HG03575 (cell line): ENCODE results near the gene ZCCHC7.

ENCODE experiments used
- ATAC-seq: cut with Tn5 transposase; IDR thresholded peaks from one replicate; pipeline ENCODE4 v1.9.1; 2021; ENCODE audit not compliant: unreplicated experiment, insufficient number of reproducible peaks, low FRiP score; ENCODE audit errors: extremely low read depth

ZCCHC7 gene

DNA sequence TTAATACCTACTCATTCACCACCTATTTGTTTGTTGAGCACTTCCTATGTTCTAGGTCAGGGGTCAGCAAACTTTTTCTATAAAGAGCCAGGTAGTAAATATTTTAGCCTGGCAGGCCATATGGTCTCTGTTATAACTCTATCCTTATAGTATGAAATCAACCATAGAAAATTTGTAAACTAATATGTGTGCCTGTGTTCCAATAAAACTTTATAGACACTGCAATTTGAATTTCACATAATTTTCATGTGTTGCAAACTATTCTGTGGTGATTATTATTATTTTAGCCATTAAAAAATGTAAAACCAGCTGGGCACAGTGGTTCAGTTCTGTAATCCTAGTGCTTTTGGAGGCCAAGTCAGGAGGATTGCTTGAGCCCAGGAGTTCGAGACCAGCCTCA is 223.3 kb downstream of the ZCCHC7 start:
- ATAC-seq, result no peak

DNA sequence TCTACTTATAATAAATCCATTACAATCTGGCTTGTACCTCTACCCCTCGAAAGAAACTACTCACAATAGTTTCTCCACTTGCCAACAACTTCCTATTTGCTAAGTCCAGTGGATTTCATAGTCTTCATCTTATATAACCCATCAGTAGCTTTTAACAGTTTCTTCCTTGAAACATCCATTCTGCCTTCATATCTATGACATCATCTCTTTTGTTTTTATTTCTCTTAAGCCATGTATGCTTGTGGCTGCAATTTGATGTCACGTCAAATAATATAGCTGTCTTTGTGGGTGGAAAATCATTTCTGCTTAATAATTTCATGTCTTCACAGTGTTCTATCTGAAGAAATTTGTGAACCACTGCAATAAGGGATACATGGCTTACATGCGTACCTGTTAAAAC is 224.7 kb downstream of the ZCCHC7 start:
- no peak for ATAC-seq

DNA sequence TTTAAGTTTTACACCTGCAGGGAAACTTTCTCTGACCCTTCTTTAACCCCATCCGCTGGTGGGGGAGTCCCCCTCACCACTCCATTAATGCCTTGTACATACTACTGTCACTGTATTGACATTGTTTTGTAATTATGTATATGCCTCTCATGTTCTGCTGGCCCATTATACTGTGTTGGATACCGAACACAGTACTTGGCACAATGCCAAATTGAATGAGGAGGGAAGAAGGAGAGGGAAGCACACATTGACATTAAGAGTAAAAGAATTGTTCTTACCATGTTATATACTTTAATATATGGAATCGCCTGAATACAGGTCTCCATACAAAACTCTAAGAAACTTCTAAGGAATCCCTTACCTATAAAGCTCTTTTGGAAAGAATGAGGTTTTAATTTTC is 228.5 kb downstream of the ZCCHC7 start:
- no peak for ATAC-seq

DNA sequence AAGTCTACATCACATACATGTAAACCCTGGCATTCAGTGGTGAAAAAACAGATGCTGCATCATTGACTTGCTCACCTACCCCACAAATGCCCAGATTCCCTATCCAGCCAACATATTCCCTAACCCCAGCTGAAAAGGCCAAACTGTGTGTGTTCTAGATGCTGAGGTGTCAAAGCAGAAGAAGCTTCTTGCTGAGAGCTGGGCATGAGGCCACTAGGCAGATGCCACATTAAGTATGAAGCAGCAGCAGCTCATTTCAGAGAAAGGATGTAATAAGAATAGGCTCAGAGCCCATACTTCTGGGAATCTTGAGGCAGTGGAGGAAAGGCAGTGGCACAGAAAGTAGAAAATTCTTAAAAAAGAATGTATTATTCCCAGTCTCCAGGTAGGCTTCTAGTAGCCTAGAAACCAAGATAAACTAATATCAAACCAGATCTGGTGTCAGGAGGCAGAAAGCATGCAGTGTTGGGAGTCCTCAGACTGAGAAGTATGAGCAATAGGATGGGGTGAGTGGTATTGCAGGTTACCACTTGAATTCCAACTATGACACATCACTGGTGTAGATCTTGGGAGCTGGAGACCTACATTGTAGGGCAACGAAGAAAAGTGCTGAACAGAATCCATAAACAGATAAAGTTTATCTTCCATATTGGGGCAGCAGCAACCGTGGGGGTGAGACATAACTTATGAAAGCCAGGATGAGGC is 230.3 kb downstream of the ZCCHC7 start:
- ATAC-seq, result no peak

DNA sequence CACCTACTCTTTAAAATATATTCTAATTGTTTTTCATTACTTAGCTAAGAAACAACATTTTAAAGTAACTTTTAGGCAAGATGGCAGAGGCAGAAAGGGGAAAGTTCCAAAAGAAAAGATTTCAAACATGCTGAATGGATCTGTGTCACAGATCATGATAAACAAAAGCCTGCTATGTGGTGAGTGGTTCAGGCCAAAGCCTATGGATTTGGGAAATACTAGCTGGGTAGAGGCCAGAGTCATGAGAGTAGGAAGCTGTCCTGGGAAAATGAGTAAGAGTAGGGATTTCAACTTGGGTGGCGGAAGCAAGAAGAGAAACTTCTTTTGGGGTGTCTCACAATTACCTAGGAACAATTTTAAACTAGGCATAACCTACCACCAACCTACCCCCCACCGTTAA is 233.4 kb downstream of the ZCCHC7 start:
- no peak for ATAC-seq

DNA sequence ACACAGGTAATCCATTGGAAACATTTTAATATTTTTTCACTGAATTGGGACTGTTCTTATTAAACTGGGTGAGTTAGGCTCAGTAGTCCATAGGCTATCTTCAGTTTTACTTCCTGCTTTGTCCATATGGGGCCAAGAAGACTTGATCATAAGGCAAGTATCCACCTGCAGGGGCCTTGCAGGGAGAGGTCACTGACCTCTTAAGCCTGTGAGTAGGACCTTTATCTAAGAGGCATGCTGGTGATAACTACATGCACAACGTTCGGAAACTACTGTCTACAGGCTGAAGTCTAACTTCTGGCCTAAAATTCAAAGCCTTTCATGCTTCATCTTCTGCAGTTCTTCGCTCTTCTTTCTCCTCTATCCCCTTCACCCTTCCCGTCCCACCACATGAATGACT is 242.1 kb downstream of the ZCCHC7 start:
- no peak for ATAC-seq

DNA sequence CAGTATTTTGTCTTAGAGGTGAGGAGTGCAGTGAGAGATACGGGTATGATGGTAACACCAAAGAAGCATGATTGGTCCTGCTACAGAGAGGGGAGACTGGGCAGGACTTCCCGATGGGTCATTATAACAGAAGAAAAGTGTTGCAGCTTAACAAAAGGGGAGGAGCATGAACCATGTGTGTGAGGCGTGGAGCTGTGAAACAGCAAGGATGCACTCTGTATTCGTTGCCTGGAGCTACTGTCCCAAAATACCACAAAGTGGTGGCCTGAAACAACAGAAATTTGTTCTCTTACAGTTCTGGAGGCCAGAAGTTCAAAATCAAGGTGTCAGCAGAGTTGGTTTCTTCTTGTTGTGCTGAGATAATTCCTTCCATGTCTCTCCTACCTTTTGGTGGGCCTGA is 242.8 kb downstream of the ZCCHC7 start:
- no peak for ATAC-seq

DNA sequence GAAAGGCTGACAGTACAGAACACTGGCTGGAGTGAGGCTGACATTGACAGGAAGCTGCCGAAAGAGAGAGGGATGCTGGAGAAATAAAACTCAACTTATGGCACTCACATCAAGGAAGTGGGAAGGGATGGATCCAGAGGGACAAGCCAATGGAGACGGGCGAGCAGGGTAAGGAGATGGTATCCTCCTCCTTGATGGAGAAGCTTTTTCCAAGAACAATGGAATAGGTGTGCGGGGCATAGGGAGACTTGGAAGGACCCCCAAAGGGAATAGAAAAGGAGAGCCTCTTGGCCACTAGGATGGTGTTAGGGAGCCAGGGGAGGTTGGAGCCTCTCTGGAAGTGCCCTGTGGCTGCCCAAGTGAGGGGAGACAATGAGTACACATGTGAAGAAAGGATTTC is 243.8 kb downstream of the ZCCHC7 start:
- ATAC-seq, result no peak

DNA sequence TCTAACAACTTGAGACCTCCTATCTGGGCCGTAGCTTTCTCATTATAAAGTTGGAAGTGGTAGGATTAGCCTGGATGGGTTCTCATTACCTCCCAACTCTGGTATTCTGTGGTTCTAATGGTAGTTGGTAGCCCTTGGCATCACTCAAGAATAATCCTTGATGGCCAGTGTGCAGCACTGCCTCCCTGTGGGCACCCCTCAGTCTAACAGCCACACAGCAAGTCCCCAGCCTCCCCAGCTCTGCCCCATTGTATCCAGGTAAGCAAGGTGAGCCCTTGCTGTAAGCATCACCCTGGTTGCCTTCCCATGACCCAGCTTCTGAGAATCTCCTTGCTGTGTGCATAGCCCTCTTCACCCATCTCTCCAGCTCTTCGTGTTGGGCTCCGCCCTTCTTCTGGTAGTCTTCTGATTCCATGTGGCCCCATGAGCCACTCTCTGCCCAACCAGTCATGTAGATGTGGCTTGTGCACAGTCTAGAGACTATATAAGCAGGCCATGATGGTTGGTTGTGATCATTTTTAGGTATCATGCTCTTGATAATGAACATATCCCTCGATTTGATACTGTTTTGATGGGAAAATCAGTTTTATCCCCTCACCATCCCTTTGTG is 244.5 kb downstream of the ZCCHC7 start:
- no peak for ATAC-seq

DNA sequence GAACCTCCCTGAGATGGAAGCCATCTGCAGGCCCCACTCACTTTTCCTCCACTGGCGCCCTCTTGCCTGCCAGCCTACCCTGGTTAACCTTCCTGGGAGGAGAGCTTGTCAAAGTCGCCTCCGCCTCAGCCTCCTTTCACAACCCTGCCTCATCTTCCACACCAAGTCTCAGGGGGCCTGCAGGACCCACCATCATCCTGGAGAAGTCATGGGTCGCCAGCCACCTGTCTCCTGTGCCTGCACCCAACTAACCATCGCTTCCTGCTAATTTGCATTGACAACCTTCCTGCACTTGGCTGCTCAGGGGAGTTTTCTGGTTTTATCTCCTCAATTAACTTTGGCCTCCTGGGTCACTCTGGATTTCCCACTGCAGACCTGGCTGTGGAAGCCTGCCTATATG is 249.3 kb downstream of the ZCCHC7 start:
- no peak for ATAC-seq

DNA sequence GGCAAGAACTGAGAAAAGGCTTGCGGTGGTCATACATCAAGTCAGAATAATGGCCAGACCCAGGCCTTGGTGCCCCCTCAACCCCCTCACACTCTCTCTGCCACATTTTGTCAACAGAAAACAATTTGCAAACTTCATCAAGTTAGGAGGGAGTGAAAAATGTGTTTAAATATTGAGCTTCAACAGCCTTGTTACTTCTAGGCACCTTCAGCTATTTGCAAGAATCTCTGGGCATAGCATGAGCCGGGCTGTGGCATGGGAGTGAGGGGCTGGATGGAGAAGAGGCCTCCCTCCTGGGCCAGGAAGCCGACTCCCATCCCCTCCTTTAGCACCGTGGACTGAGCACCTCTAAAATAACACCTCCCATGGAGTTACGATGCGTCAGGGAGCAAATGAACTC is 249.9 kb downstream of the ZCCHC7 start:
- ATAC-seq, result no peak

DNA sequence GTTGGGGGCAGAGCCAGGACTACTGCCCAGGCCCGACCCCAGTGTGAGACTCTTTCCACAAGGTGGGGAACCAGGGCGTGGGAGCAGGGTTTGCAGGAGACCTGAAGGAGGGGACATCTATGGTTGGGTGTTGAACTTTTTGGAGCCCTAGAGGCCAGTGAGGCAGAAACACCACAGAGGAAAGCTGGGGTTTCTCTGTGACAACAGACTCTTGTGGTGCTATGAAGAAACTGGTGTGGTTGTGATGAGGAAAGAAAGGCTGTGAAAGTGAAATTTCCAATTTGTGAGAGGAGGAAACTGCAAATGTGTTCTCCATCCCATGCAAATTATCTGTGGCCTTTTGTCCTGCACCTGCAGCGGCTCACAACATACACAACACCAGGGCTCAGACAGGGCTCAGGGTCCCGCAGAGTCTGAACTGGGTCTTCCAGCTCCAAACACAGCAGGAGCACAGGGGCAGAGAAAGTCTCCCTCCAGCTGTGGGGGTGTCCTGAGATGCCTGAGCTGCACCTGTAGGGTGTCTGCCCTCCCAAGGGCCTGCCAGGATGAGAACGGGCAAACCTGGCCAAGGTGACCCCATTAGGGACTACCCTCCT is 250.7 kb downstream of the ZCCHC7 start:
- peak; percentile 49 for ATAC-seq

DNA sequence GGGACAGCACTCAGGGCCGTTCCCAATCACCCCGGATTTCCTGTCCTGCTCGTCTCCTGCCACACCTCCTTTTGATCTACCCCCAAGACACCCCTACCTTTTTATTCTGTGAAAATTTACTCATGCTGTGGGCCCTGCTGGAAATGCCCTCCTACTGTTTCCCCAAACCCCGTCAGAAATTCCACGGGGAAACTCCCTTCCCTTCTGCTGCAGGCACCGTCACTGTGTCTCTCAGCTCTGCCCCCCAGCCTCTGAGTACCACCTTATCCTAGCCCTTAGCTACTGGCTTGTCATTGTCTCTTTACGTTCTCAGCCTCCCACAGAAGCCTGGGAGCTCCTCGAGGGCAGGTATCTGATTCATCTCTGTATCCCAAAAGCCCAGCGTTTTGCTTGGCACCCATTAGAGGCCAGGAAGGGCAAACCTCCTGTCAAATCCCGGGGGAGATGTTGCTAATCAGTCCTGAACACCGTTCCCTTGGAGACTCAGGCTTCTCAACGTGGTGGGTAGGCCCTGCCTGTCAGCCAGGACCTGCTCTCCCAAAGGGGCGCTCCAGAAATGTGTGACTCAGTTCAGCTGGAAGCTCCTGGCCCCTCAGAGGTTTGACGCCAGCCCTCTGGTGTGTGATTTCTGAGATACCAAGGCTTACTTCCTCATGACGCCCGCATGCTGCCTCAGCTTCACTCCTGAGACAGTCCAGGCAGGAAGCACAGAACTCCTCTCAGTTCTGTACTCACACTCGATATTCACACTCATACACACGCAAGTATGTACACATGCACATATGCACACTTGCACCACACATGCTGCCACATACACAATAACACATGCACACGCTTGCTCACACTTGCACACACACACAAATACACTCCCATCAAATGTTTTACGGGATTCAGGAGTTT is 251.4 kb downstream of the ZCCHC7 start:
- ATAC-seq, result no peak

DNA sequence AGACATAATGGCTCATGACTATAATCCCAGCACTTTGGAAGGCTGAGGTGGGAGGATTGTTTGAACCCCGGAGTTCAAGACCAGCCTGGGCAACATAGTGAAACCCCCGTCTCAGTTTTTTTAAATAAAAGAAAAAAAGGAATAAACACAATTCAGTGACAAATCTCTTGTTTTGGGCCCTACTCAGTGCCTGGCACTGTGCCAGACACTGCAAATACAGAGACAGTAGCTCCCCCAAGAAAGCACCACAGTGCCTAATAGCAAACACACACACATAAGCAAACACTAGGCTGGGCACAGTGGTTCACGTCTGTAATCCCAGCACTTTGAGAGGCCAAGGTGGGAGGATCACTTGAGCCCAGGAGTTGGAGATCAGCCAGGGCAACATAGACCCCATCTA is 252.5 kb downstream of the ZCCHC7 start:
- ATAC-seq, result no peak

DNA sequence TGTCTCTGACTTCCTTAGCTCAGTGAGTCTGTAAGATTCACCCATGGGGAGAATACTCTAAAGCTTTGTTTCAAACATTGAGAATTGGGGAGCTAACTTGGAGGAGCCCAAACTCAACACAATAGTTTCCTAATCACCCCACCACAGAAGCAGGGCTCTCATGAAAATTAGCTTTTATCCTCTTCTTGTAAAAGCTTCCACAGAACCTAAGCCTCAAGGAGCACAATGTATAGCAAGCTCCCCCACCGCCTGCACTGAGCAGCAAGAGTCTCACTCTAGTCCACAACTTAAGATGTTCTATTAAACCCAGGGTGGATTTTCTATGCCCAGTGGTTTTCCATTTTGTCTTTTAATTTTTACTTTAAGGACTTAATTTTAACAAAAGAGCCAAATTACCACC is 253.2 kb downstream of the ZCCHC7 start:
- ATAC-seq, result no peak

DNA sequence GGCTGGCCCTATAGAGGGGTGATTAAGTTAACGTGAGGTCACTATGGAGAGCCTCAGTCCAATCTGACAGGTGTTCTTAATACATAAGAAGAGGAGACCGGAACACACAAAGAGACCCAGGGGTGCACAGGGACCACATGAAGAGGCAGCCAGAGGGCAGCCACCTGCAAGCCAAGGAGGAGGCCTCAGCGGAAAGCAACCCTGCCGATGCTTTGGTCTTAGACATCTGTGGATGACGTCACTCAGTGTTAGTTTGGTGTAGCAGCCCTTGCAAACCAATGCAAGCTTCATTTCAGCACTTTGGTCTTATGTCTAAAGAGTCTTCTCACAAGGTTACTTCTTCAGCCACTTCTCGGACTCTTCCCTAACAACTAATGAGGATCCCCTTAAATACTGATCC is 254.5 kb downstream of the ZCCHC7 start:
- ATAC-seq, result peak; percentile 21

DNA sequence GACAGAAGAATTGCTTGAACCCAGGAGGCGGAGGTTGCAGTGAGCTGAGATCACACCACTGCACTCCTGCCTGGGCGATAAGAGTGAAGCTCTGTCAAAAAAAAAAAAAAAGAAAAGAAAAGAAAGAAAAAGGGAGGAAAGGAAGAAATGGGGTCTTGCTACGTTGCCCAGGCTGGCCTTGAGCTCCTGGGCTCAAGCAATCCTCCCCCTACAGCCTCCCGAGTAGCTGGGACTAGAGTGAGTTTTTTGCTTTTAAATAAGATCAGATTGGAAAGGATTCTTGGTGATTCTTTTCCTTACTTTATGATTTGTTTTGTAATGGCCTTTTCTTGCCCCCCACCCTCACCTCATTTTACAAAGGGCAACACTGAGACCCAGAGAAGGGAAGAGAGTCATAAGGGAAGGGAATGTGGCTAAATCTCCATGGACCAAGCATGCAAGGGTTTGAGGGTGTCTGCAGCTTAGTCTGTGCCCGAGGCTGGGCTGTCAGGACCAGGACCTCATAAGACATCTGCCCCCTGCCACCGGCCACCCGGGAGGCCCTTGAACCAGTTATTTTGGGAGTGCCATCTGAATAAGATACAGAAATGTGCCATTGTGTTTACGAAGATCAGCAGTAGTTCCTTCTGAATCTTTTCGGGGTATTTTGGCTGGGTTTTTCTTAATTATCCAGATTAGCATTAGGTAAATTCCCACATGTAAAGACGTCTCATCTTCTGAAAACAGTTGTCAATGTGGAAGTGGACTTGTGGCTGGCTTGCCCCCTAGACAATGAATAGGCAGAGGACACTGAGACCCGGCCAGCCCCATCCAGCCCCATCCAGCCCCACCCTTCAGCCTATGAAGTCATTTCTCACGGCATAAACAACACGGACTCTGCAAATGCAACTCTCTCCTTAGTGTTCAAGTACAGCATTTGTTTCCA is 257.6 kb downstream of the ZCCHC7 start:
- no peak for ATAC-seq

DNA sequence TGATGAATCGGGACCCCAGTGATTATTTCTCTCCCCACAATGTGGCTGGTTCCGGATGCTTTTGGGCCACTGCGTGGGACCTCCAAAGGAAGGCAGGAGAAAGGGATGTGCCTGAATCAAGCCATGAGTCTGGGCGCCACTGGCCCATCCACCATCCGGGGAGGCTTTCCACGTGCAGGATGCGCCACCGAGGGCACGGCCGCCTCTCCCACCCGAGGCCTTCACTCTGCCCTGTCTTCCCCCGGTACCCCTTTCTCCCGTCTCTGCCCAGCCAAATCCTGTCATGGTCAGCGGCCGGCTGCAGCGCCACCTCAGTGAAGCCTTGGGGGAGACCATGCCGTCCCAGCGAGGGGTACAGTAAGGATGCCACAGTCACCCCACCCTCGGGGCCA is 258.2 kb downstream of the ZCCHC7 start:
- ATAC-seq, result no peak

DNA sequence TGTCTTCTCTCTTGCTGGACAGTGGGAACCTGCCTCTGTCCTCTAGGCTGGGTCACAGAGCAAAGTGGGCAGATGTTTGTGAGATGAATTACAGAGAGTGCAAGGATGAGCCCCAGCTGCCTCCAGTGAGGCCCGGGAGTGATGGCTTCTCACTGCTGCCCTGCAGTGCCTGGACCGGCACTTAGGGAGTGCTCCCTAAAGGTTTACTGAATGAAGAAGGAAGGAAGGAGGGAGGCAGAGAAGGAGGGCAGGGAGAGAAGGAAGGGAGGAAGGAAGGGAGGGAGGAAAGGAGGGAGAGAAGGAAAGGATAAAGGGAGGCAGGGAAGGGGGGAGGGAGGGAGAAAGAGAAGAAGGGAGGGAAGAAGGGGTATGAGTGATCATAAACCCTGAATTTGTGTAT is 259.5 kb downstream of the ZCCHC7 start:
- ATAC-seq, result no peak
